Osteoblast (primary cell): ENCODE data around the gene CTNNA2. TPM values are rescaled to one million over a fixed set of nuclear protein-coding genes. Genes with fewer than 3 reads are reported as not detected.

Experiments used
- DNase-seq: peaks from one replicate; pipeline ENCODE4 v3.0.0; 2011; ENCODE audit warnings: low spot score, mixed read lengths; ENCODE audit not compliant: insufficient read length; ENCODE audit errors: missing footprints
- H2AFZ ChIP-seq: 2 replicates; pipeline ENCODE4 v1.6.0; 2011; ENCODE audit warnings: mild to moderate bottlenecking, low read length
- H3K27ac ChIP-seq: 2 replicates; pipeline ENCODE4 v1.5.1; 2011; ENCODE audit warnings: mild to moderate bottlenecking, low read depth, low read length, moderate library complexity
- H3K27me3 ChIP-seq: 2 replicates; pipeline ENCODE4 v1.6.0; 2012; ENCODE audit warnings: mild to moderate bottlenecking, control low read depth, inconsistent platforms, low read length, moderate library complexity; ENCODE audit not compliant: insufficient read depth
- H3K36me3 ChIP-seq: 2 replicates; pipeline ENCODE4 v1.5.1; 2011; ENCODE audit warnings: mild to moderate bottlenecking, low read length, control low read depth, moderate library complexity; ENCODE audit not compliant: insufficient read depth
- H3K4me1 ChIP-seq: 2 replicates; pipeline ENCODE4 v1.5.1; 2011; ENCODE audit warnings: mild to moderate bottlenecking, low read length, control low read depth, moderate library complexity; ENCODE audit not compliant: insufficient read depth
- H3K4me2 ChIP-seq: 2 replicates; pipeline ENCODE4 v1.6.0; 2011; ENCODE audit warnings: mild to moderate bottlenecking, low read length; ENCODE audit not compliant: insufficient read depth
- H3K4me3 ChIP-seq: fragments of 200-600 bp; sonication (generic); 3 replicates; pipeline ENCODE4 v1.5.1; 2012; ENCODE audit warnings: mild to moderate bottlenecking, low read length, inconsistent platforms; ENCODE audit not compliant: insufficient read depth
- H3K79me2 ChIP-seq: 2 replicates; pipeline ENCODE4 v1.6.0; 2012; ENCODE audit warnings: mild to moderate bottlenecking, low read length, control low read depth, inconsistent platforms; ENCODE audit not compliant: insufficient read depth
- H3K9me3 ChIP-seq: 2 replicates; pipeline ENCODE4 v1.5.1; 2011; ENCODE audit warnings: low read depth, low read length, control low read depth
- H4K20me1 ChIP-seq: 2 replicates; pipeline ENCODE4 v1.6.0; 2012; ENCODE audit warnings: mild to moderate bottlenecking, low read length, control low read depth; ENCODE audit not compliant: insufficient read depth
- total RNA-seq: library from RNA; depleted of rRNA; stranded (reverse); fragments of >200 nt; gene quantifications from 2 replicates; pipeline ENCODE4 v1.2.3, GENCODE V29; 2012
- TF ChIP-seq, protein P1 (sequence below): IDR thresholded peaks from 2 replicates; pipeline ENCODE4 v1.5.1; 2011; ENCODE audit warnings: mild to moderate bottlenecking, low read depth, low read length, moderate library complexity; ENCODE audit errors: extremely low read depth

Gene CTNNA2
- total RNA-seq, 1 donor = not detected

DNA sequence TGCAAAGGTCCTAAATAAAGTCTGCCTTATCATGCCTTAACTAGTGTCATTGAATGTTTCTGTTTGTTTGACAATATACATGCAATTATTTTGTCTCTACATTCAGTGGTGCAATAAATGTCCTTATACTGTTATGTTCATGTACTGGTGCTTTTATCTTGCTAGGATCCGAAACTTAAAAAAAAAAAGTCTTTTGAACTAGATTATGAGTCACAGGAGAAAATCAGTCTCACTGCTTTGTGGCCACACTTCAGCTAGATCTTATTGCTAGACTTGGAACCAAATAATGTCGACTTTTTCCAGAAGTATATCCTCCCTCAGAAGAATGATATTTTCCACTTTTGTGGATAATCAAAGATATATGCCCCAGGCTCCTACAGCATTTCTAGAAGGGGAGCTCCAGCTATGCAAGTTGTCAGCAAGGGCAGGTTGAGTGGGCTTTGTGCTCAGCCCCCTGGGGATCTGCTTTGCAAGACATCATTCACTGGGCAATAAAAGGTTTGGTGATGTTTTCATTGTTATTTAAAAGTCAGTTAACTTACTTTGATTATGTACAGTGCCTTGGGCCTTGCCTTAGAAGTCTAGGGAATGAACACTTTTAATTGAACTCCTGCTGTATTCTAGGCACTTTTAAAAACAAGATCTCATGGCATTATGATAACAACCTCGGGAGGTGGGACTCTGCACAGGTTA is 948.8 kb downstream of the CTNNA2 start:
- Histone ChIP-seq H3K79me2 (no peaks in the 10 kb centered on the region), H3K4me3 (no peak overlapping the region), H4K20me1 (no peaks in the 10 kb centered on the region), H2AFZ (no peak overlapping the region), H3K4me1 (no peaks in the 10 kb centered on the region), H3K27ac (no peak overlapping the region), H3K4me2 (no peak overlapping the region), H3K9me3 (no peaks in the 10 kb centered on the region), H3K27me3 (no peaks in the 10 kb centered on the region), H3K36me3 (no peaks in the 10 kb centered on the region)
- TF ChIP-seq, protein P1, sequence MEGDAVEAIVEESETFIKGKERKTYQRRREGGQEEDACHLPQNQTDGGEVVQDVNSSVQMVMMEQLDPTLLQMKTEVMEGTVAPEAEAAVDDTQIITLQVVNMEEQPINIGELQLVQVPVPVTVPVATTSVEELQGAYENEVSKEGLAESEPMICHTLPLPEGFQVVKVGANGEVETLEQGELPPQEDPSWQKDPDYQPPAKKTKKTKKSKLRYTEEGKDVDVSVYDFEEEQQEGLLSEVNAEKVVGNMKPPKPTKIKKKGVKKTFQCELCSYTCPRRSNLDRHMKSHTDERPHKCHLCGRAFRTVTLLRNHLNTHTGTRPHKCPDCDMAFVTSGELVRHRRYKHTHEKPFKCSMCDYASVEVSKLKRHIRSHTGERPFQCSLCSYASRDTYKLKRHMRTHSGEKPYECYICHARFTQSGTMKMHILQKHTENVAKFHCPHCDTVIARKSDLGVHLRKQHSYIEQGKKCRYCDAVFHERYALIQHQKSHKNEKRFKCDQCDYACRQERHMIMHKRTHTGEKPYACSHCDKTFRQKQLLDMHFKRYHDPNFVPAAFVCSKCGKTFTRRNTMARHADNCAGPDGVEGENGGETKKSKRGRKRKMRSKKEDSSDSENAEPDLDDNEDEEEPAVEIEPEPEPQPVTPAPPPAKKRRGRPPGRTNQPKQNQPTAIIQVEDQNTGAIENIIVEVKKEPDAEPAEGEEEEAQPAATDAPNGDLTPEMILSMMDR = no peak
- no peak for DNase-seq

DNA sequence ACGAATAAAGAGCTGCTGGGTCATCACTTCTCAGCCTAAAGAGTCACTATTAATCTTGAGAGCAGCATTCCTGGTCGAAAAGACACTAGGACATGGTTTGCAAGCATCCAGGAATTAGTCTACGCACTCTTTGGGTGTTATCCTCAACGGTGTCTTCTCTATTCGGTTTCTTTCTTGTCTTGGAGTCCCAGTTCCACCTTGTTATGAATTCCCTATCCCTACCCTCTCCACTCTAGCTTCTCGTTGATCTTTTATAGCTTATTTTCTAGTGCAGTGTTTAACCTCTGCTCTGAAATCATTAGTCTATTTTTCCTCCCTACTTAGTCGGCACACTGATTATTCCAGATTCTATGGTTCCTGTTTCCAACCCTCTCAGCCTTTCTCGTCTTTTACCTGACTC is 949.8 kb downstream of the CTNNA2 start:
- Histone ChIP-seq H3K4me1 (no peaks in the 10 kb centered on the region), H3K27ac (no peak overlapping the region), H3K9me3 (no peaks in the 10 kb centered on the region), H3K36me3 (no peaks in the 10 kb centered on the region), H3K4me3 (no peak overlapping the region), H3K79me2 (no peaks in the 10 kb centered on the region), H3K27me3 (no peaks in the 10 kb centered on the region), H3K4me2 (no peak overlapping the region), H2AFZ (no peak overlapping the region), H4K20me1 (no peaks in the 10 kb centered on the region)
- no peak for DNase-seq
- TF ChIP-seq, protein P1 = no peak

DNA sequence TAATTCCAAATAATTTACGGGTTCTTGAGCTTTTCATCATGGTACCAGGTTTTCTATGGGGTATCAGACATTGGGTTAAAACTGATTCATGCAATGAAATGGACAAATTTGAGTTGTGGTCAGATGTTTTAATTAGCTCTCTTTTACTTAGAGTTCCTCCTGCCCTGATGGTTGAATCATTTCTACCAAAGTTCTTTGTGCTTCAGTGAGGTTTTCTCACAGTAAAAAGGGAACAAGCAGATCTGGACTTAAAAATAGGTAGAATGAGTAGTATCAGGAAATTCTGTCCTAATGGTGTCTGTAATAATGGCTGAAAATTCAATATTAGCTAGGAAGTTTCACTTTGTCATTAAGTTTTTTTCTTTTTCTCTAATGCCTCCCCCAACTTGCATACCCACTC is 951.4 kb downstream of the CTNNA2 start:
- no peaks in the 10 kb centered on the region for H3K27me3 ChIP-seq
- H2AFZ ChIP-seq = no peak overlapping the region
- H3K9me3 ChIP-seq = no peaks in the 10 kb centered on the region
- no peaks in the 10 kb centered on the region for H3K4me1 ChIP-seq
- H3K79me2 ChIP-seq = no peaks in the 10 kb centered on the region
- H3K4me2 ChIP-seq = no peak overlapping the region
- no peaks in the 10 kb centered on the region for H4K20me1 ChIP-seq
- no peak for DNase-seq
- TF ChIP-seq, protein P1 = no peak
- no peak overlapping the region for H3K27ac ChIP-seq
- H3K36me3 ChIP-seq = no peaks in the 10 kb centered on the region
- H3K4me3 ChIP-seq = no peak overlapping the region

DNA sequence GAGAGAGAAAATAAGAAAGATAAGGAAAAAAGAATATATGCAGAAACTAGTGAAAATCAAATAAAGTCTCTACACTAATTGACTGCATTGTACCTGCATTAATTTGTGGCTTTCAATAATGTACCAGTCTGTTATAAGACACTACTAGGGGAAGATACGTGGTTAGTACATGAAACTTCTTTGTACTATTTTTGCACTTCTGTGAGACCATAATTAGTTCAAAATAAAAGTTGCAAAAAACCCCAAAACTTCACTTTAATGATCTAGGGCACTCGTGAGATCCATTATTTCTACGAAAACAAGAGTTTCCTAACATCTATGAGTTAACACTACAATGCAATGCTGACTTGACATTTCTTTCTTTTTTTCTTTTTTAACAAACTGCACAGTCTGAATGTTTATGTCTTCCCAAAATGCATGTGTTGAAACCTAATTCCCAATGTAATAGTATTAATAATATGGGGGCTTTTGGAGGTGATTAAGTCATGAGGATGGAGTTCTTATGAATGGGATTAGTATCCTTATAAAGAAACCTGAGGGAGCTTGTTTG is 954.5 kb downstream of the CTNNA2 start:
- no peak overlapping the region for H2AFZ ChIP-seq
- no peaks in the 10 kb centered on the region for H3K36me3 ChIP-seq
- no peaks in the 10 kb centered on the region for H3K79me2 ChIP-seq
- no peaks in the 10 kb centered on the region for H4K20me1 ChIP-seq
- no peaks in the 10 kb centered on the region for H3K4me1 ChIP-seq
- no peak for DNase-seq
- no peaks in the 10 kb centered on the region for H3K9me3 ChIP-seq
- TF ChIP-seq, protein P1 = no peak
- no peaks in the 10 kb centered on the region for H3K27me3 ChIP-seq
- H3K4me3 ChIP-seq = no peak overlapping the region
- no peak overlapping the region for H3K27ac ChIP-seq
- no peak overlapping the region for H3K4me2 ChIP-seq
